ENCODE data around the gene NTNG1.
"Not testable (repeated sequence)": the region's sequence is repeated elsewhere in the genome, so short reads cannot be mapped to it uniquely, and the experiment has no call there.

Gene NTNG1

GRCh38 chr1:107229711-107230110, 88.9 kb downstream of the NTNG1 start:
- Histone ChIP-seq H3K36me3 (ENCODE audit: control insufficient read depth, insufficient read depth, low read length) (no peaks in the 10 kb centered on the region), H3K27ac (ENCODE audit: insufficient read depth, low read length, poor library complexity, severe bottlenecking) (no peak overlapping the region), H3K27me3 (replicated peaks; ENCODE audit: control insufficient read depth, insufficient read depth, low read length, poor library complexity, severe bottlenecking) (no peaks in the 10 kb centered on the region), H3K9me3 (ENCODE audit: control insufficient read depth, low read length) (no peaks in the 10 kb centered on the region), H3K4me1 (ENCODE audit: control insufficient read depth, insufficient read depth, low read length, poor library complexity, severe bottlenecking) (no peaks in the 10 kb centered on the region), H3K4me3 (ENCODE audit: insufficient read depth, low read depth, low read length, poor library complexity, severe bottlenecking) (no peak overlapping the region)
- DNase-seq = no peak

GRCh38 chr1:107230121-107230520, 89.3 kb downstream of the NTNG1 start:
- no peak for DNase-seq
- no peak overlapping the region for H3K4me3 ChIP-seq (ENCODE audit: insufficient read depth, low read depth, low read length, poor library complexity, severe bottlenecking)
- no peak overlapping the region for H3K27ac ChIP-seq (ENCODE audit: insufficient read depth, low read length, poor library complexity, severe bottlenecking)
- H3K36me3 ChIP-seq (ENCODE audit: control insufficient read depth, insufficient read depth, low read length) = no peaks in the 10 kb centered on the region
- no peaks in the 10 kb centered on the region for H3K4me1 ChIP-seq (ENCODE audit: control insufficient read depth, insufficient read depth, low read length, poor library complexity, severe bottlenecking)
- no peaks in the 10 kb centered on the region for H3K9me3 ChIP-seq (ENCODE audit: control insufficient read depth, low read length)
- H3K27me3 ChIP-seq (replicated peaks; ENCODE audit: control insufficient read depth, insufficient read depth, low read length, poor library complexity, severe bottlenecking) = no peaks in the 10 kb centered on the region

GRCh38 chr1:107231291-107231690, 90.5 kb downstream of the NTNG1 start:
- Histone ChIP-seq H3K4me1 (ENCODE audit: control insufficient read depth, insufficient read depth, low read length, poor library complexity, severe bottlenecking) (no peaks in the 10 kb centered on the region), H3K36me3 (ENCODE audit: control insufficient read depth, insufficient read depth, low read length) (no peaks in the 10 kb centered on the region), H3K27ac (ENCODE audit: insufficient read depth, low read length, poor library complexity, severe bottlenecking) (no peak overlapping the region), H3K4me3 (ENCODE audit: insufficient read depth, low read depth, low read length, poor library complexity, severe bottlenecking) (no peak overlapping the region), H3K27me3 (replicated peaks; ENCODE audit: control insufficient read depth, insufficient read depth, low read length, poor library complexity, severe bottlenecking) (no peaks in the 10 kb centered on the region), H3K9me3 (ENCODE audit: control insufficient read depth, low read length) (no peaks in the 10 kb centered on the region)
- DNase-seq = no peak

GRCh38 chr1:107232426-107232825, 91.6 kb downstream of the NTNG1 start:
- no peak for DNase-seq
- no peak overlapping the region for H3K4me3 ChIP-seq (ENCODE audit: insufficient read depth, low read depth, low read length, poor library complexity, severe bottlenecking)
- no peaks in the 10 kb centered on the region for H3K4me1 ChIP-seq (ENCODE audit: control insufficient read depth, insufficient read depth, low read length, poor library complexity, severe bottlenecking)
- no peak overlapping the region for H3K27ac ChIP-seq (ENCODE audit: insufficient read depth, low read length, poor library complexity, severe bottlenecking)
- no peaks in the 10 kb centered on the region for H3K9me3 ChIP-seq (ENCODE audit: control insufficient read depth, low read length)
- H3K36me3 ChIP-seq (ENCODE audit: control insufficient read depth, insufficient read depth, low read length) = no peaks in the 10 kb centered on the region
- no peaks in the 10 kb centered on the region for H3K27me3 ChIP-seq (replicated peaks; ENCODE audit: control insufficient read depth, insufficient read depth, low read length, poor library complexity, severe bottlenecking)

GRCh38 chr1:107236760-107237159, 95.9 kb downstream of the NTNG1 start:
- DNase-seq; H3K4me3 ChIP-seq (ENCODE audit: insufficient read depth, low read depth, low read length, poor library complexity, severe bottlenecking); H3K27ac ChIP-seq (ENCODE audit: insufficient read depth, low read length, poor library complexity, severe bottlenecking); H3K36me3 ChIP-seq (ENCODE audit: control insufficient read depth, insufficient read depth, low read length); H3K4me1 ChIP-seq (ENCODE audit: control insufficient read depth, insufficient read depth, low read length, poor library complexity, severe bottlenecking); H3K9me3 ChIP-seq (ENCODE audit: control insufficient read depth, low read length); H3K27me3 ChIP-seq (replicated peaks; ENCODE audit: control insufficient read depth, insufficient read depth, low read length, poor library complexity, severe bottlenecking): not testable (repeated sequence)

- H3K27ac ChIP-seq (ENCODE audit: insufficient read depth, low read length, poor library complexity, severe bottlenecking) = no peak overlapping the region
- no peak overlapping the region for H3K4me3 ChIP-seq (ENCODE audit: insufficient read depth, low read depth, low read length, poor library complexity, severe bottlenecking)
- H3K4me1 ChIP-seq (ENCODE audit: control insufficient read depth, insufficient read depth, low read length, poor library complexity, severe bottlenecking) = no peaks in the 10 kb centered on the region
- DNase-seq = no peak
- no peaks in the 10 kb centered on the region for H3K9me3 ChIP-seq (ENCODE audit: control insufficient read depth, low read length)
- H3K36me3 ChIP-seq (ENCODE audit: control insufficient read depth, insufficient read depth, low read length) = no peaks in the 10 kb centered on the region
- H3K27me3 ChIP-seq (replicated peaks; ENCODE audit: control insufficient read depth, insufficient read depth, low read length, poor library complexity, severe bottlenecking) = no peaks in the 10 kb centered on the region
These were observed 102.6 kb downstream of the NTNG1 start for GRCh38 chr1:107243461-107243860.

DNA sequence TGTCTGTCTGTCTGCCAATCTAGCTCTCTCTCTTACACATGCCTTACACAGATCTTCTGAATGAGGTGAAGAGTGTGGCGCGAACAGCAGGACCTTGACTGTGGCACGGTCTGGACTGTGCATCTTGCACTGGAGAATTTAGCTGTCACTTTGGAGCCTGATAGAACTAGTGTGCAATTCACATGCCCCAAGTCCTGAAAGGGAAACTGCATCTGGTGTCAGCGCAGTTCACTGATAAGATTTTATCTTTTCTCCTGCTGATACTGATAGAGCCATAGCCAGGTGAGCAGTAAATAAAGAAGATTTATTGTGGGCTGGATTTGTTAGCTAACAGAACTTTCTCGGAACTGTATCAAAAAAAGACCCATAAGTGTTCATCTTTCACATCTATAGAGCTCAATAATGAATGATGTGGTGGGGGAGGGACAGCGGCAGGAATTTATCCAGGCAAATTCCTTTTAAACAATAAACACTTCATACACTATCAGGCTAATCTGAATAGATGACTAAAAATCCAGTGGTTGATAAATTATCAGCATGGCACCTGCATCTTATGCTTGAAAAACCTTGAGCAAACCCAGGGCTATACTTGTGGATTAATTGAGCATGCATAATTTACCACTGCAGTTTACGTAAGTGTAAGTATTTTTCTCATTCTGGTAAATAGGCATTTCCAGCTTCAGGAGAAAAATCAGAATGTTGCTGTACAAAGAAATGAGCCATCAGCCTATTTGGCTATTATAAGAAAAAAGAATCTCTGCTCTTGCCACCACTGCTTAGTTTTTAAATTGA, 104.1 kb downstream of the NTNG1 start:
- Histone ChIP-seq H3K27ac (ENCODE audit: insufficient read depth, low read length, poor library complexity, severe bottlenecking) (no peak overlapping the region), H3K36me3 (ENCODE audit: control insufficient read depth, insufficient read depth, low read length) (no peaks in the 10 kb centered on the region), H3K27me3 (replicated peaks; ENCODE audit: control insufficient read depth, insufficient read depth, low read length, poor library complexity, severe bottlenecking) (no peaks in the 10 kb centered on the region), H3K9me3 (ENCODE audit: control insufficient read depth, low read length) (no peaks in the 10 kb centered on the region), H3K4me3 (ENCODE audit: insufficient read depth, low read depth, low read length, poor library complexity, severe bottlenecking) (no peak overlapping the region), H3K4me1 (ENCODE audit: control insufficient read depth, insufficient read depth, low read length, poor library complexity, severe bottlenecking) (no peaks in the 10 kb centered on the region)
- DNase-seq = no peak

GRCh38 chr1:107246775-107247345, 106.0 kb downstream of the NTNG1 start:
- Histone ChIP-seq H3K27me3 (replicated peaks; ENCODE audit: control insufficient read depth, insufficient read depth, low read length, poor library complexity, severe bottlenecking) (no peaks in the 10 kb centered on the region), H3K9me3 (ENCODE audit: control insufficient read depth, low read length) (no peaks in the 10 kb centered on the region), H3K4me3 (ENCODE audit: insufficient read depth, low read depth, low read length, poor library complexity, severe bottlenecking) (no peak overlapping the region), H3K4me1 (ENCODE audit: control insufficient read depth, insufficient read depth, low read length, poor library complexity, severe bottlenecking) (no peaks in the 10 kb centered on the region), H3K27ac (ENCODE audit: insufficient read depth, low read length, poor library complexity, severe bottlenecking) (no peak overlapping the region), H3K36me3 (ENCODE audit: control insufficient read depth, insufficient read depth, low read length) (no peaks in the 10 kb centered on the region)
- DNase-seq = no peak

- no peak overlapping the region for H3K27ac ChIP-seq (ENCODE audit: insufficient read depth, low read length, poor library complexity, severe bottlenecking)
- no peaks in the 10 kb centered on the region for H3K9me3 ChIP-seq (ENCODE audit: control insufficient read depth, low read length)
- DNase-seq = no peak
- no peaks in the 10 kb centered on the region for H3K27me3 ChIP-seq (replicated peaks; ENCODE audit: control insufficient read depth, insufficient read depth, low read length, poor library complexity, severe bottlenecking)
- no peaks in the 10 kb centered on the region for H3K36me3 ChIP-seq (ENCODE audit: control insufficient read depth, insufficient read depth, low read length)
- H3K4me1 ChIP-seq (ENCODE audit: control insufficient read depth, insufficient read depth, low read length, poor library complexity, severe bottlenecking) = no peaks in the 10 kb centered on the region
- no peak overlapping the region for H3K4me3 ChIP-seq (ENCODE audit: insufficient read depth, low read depth, low read length, poor library complexity, severe bottlenecking)
These were observed 106.8 kb downstream of the NTNG1 start for GRCh38 chr1:107247679-107248078.

DNA sequence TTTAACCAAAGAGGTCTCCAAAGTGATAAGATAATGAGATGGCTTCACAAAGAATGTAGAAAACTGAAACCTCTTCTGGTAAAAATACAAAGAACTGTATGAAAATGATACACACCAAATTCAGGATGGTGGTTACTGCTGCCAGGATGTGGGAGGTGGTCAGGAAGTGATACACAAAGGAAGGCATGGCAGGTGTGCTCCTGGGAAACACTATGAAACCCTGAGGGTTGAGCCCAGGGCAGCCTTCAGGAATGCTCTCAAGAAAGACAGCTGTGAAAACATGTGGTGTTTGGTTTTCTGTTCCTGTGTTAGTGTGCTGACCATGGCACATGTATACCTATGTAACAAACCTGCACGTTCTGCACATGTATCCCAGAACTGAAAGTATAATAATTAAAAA, 109.3 kb downstream of the NTNG1 start:
- Histone ChIP-seq H3K4me3 (ENCODE audit: insufficient read depth, low read depth, low read length, poor library complexity, severe bottlenecking) (no peak overlapping the region), H3K27me3 (replicated peaks; ENCODE audit: control insufficient read depth, insufficient read depth, low read length, poor library complexity, severe bottlenecking) (no peaks in the 10 kb centered on the region), H3K4me1 (ENCODE audit: control insufficient read depth, insufficient read depth, low read length, poor library complexity, severe bottlenecking) (no peaks in the 10 kb centered on the region), H3K9me3 (ENCODE audit: control insufficient read depth, low read length) (no peaks in the 10 kb centered on the region), H3K36me3 (ENCODE audit: control insufficient read depth, insufficient read depth, low read length) (no peaks in the 10 kb centered on the region), H3K27ac (ENCODE audit: insufficient read depth, low read length, poor library complexity, severe bottlenecking) (no peak overlapping the region)
- no peak for DNase-seq

Measured in effector memory CD4-positive, alpha-beta T cell (primary cell).